Measurements from ENCODE around the gene SLC2A5. TPM values are rescaled to one million over a fixed set of nuclear protein-coding genes. Genes with fewer than 3 reads are reported as not detected.

The SLC2A5 gene
- total and polyA plus RNA-seq, 2 donors (not counting 3 experiments of a cell fraction or from before 2014, with no cell fraction given) = not detected

DNA sequence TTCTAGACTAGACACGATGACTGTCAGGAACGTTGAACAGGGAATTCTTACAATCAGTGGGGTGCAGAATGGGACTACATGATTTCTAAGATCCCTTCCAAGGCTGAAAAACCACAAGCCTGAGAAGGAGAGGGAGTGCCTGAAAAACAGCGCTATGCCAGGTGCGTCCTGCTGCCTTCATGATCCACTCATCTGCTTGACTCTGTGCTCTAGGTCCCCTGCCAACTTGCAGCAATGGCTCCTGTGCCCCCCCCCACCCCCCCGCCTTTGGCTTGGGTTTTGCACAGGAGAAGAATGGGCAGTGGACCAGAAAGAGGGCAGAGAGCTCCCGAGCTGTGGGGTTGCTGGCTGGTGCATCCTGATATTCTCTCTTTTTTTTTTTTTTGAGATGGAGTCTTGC, 49.1 kb downstream of the SLC2A5 start:
- intact Hi-C loops (cut with micrococcal nuclease) (no loop called here), dilution Hi-C loops (cut with MboI; ENCODE audit: extremely low pct_ligation_motif_present, low sequenced_read_pairs) (no loop called here)
- peaks cover 12% of the 10 kb centered on the region for H3K4me1 ChIP-seq (ENCODE audit: control insufficient read depth, extremely low read depth, insufficient read depth, low read length)
- H3K9ac ChIP-seq (replicated peaks; ENCODE audit: extremely low read depth, insufficient read depth, low read length) = no peak overlapping the region
- H3K27me3 ChIP-seq (ENCODE audit: control insufficient read depth in 2 of 2, insufficient read depth in 2 of 2, low read length in 2 of 2) = no peaks in the 10 kb centered on the region
- no peak overlapping the region for H3K27ac ChIP-seq (ENCODE audit: insufficient read depth, low read depth, low read length)
- no peak overlapping the region for H3K4me3 ChIP-seq (replicated peaks in 1 of 3; ENCODE audit: insufficient read depth in 1 of 3, low read depth in 1 of 3, low read length in 3 of 3)
- FAIRE-seq (no peak), DNase-seq (ENCODE audit: low read depth, low spot score) (no peak)
- H3K79me2 ChIP-seq (ENCODE audit: control insufficient read depth, insufficient read depth, low read length) = no peaks in the 10 kb centered on the region
- no peak overlapping the region for H2AFZ ChIP-seq (ENCODE audit: low read depth, low read length)
- H3K36me3 ChIP-seq (ENCODE audit: control insufficient read depth in 2 of 2, extremely low read depth in 1 of 2, insufficient read depth in 2 of 2, low read length in 2 of 2) = no peaks in the 10 kb centered on the region
- no peak overlapping the region for H3K4me2 ChIP-seq (ENCODE audit: insufficient read depth, low read length)
- no peaks in the 10 kb centered on the region for H3K9me1 ChIP-seq (replicated peaks; ENCODE audit: control insufficient read depth, extremely low read depth, insufficient read depth, low read length)
- no TSS peak for BruUV-seq (replicated peaks)
- ChIA-PET CTCF (interaction anchor here (0.9 to 9.4 kb wide), 3 partner anchors 15 to 90 kb away, joined by 3 to 47 read pairs (median 6); no protein-coding TSS in a partner anchor), POLR2A (no interaction called here)
- no peak for TF ChIP-seq CTCF (IDR thresholded peaks at IDR 0.05; ENCODE audit: extremely low read depth in 1 of 2, insufficient read depth in 1 of 2, low read depth in 1 of 2, low read length in 2 of 2)
- TF ChIP-seq GATA2 (IDR thresholded peaks at IDR 0.05; ENCODE audit: insufficient read depth, insufficient read length, low read depth, low read length) = no peak
- H4K20me1 ChIP-seq (replicated peaks; ENCODE audit: control insufficient read depth, extremely low read depth, insufficient read depth, low read length) = no peaks in the 10 kb centered on the region
- H3K9me3 ChIP-seq (replicated peaks; ENCODE audit: control insufficient read depth, insufficient read depth, low read length) = no peaks in the 10 kb centered on the region

- BruUV-seq (replicated peaks) = no TSS peak
- H3K27me3 ChIP-seq (ENCODE audit: control insufficient read depth in 2 of 2, insufficient read depth in 2 of 2, low read length in 2 of 2) = no peaks in the 10 kb centered on the region
- peaks cover 12% of the 10 kb centered on the region for H3K4me1 ChIP-seq (ENCODE audit: control insufficient read depth, extremely low read depth, insufficient read depth, low read length)
- POLR2A ChIA-PET = no interaction called here
- H4K20me1 ChIP-seq (replicated peaks; ENCODE audit: control insufficient read depth, extremely low read depth, insufficient read depth, low read length) = no peaks in the 10 kb centered on the region
- no peak overlapping the region for H3K4me2 ChIP-seq (ENCODE audit: insufficient read depth, low read length)
- no peaks in the 10 kb centered on the region for H3K79me2 ChIP-seq (ENCODE audit: control insufficient read depth, insufficient read depth, low read length)
- no peaks in the 10 kb centered on the region for H3K36me3 ChIP-seq (ENCODE audit: control insufficient read depth in 2 of 2, extremely low read depth in 1 of 2, insufficient read depth in 2 of 2, low read length in 2 of 2)
- dilution Hi-C loops (cut with MboI; ENCODE audit: extremely low pct_ligation_motif_present, low sequenced_read_pairs) (no loop called here), intact Hi-C loops (cut with micrococcal nuclease) (no loop called here)
- no peak overlapping the region for H3K9ac ChIP-seq (replicated peaks; ENCODE audit: extremely low read depth, insufficient read depth, low read length)
- TF ChIP-seq MAX (IDR thresholded peaks at IDR 0.05; ENCODE audit: insufficient read depth, insufficient read length) (no peak), EZH2 (IDR thresholded peaks at IDR 0.05; ENCODE audit: borderline replicate concordance, low read depth, low read length, severe bottlenecking) (no peak), POLR2AphosphoS5 (IDR thresholded peaks at IDR 0.05; ENCODE audit: insufficient read depth, low read depth, low read length) (no peak), MYC (IDR thresholded peaks at IDR 0.05; ENCODE audit: low read depth, low read length) (no peak), FOS (IDR thresholded peaks at IDR 0.05; ENCODE audit: borderline replicate concordance, insufficient read depth, low read length) (no peak), JUN (IDR thresholded peaks at IDR 0.05; ENCODE audit: borderline replicate concordance, insufficient read depth, insufficient read length, low read depth) (no peak), GATA2 (IDR thresholded peaks at IDR 0.05; ENCODE audit: insufficient read depth, insufficient read length, low read depth, low read length) (no peak), CTCF (IDR thresholded peaks at IDR 0.05; ENCODE audit: extremely low read depth in 1 of 2, insufficient read depth in 1 of 2, low read depth in 1 of 2, low read length in 2 of 2) (no peak), POLR2A (IDR thresholded peaks at IDR 0.05; ENCODE audit: low read depth, low read length) (no peak)
- no peaks in the 10 kb centered on the region for H3K9me1 ChIP-seq (replicated peaks; ENCODE audit: control insufficient read depth, extremely low read depth, insufficient read depth, low read length)
- H3K27ac ChIP-seq (ENCODE audit: insufficient read depth, low read depth, low read length) = no peak overlapping the region
- H2AFZ ChIP-seq (ENCODE audit: low read depth, low read length) = no peak overlapping the region
- no peak for FAIRE-seq
- no peaks in the 10 kb centered on the region for H3K9me3 ChIP-seq (replicated peaks; ENCODE audit: control insufficient read depth, insufficient read depth, low read length)
- DNase-seq (ENCODE audit: low read depth, low spot score) = no peak
- CTCF ChIA-PET = interaction anchor here (0.9 to 9.4 kb wide), 3 partner anchors 15 to 91 kb away, joined by 3 to 47 read pairs (median 6); no protein-coding TSS in a partner anchor
- H3K4me3 ChIP-seq (replicated peaks in 1 of 3; ENCODE audit: insufficient read depth in 1 of 3, low read depth in 1 of 3, low read length in 3 of 3) = no peak overlapping the region
Measured at GRCh38 chr1:9019896-9020295, 49.5 kb downstream of the SLC2A5 start.

All from endothelial cell of umbilical vein (primary cell).